ENCODE data around the gene LDB2. TPM values are rescaled to one million over a fixed set of nuclear protein-coding genes. Genes with fewer than 3 reads are reported as not detected.

The LDB2 gene
- total and polyA plus RNA-seq, 2 of the 8 experiments (the other 6 are each of a cell fraction or from before 2014, with no cell fraction given): 57.0 to 140 TPM

DNA sequence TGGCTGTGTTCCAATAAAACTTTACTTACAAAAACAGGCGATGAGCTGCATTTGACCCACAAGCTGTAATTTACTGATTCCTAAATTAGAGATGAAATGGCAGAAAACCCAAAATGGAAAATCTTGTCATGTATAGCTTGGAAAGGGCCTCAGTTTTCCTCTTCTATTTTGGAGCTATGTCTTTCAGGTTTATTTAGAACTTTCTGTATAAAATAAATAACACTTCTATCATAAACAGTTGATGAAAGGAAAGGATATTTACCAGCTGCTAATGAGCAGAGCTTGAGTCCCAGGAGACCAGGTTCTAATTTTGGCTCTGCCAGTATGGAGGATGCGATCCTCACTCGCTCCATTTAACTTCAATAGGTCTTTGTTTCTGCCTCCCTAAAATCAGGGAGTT is 213.5 kb downstream of the LDB2 start:
- ChIA-PET CTCF (ENCODE audit: partially characterized antibody) (interaction anchor here (1.1 to 1.9 kb wide), 4 partner anchors 9 to 21 kb away, joined by 3 to 5 read pairs (median 4); no protein-coding TSS in a partner anchor), POLR2A (ENCODE audit: partially characterized antibody) (interaction anchor here (1.2 to 2.4 kb wide), 2 partner anchors 8 to 11 kb away, joined by 4 to 6 read pairs; no protein-coding TSS in a partner anchor)
- H3K18ac ChIP-seq (ENCODE audit: extremely low read depth, low read length): no peak overlapping the region
- H3K4me1 ChIP-seq (replicated peaks in 1 of 4; ENCODE audit: control insufficient read depth in 3 of 4, insufficient read depth in 4 of 4, low read length in 3 of 4): peaks cover 0 to 2% (median 0%) of the 10 kb centered on the region in 4 experiments; a peak in 2 of 7 replicates
- no peak overlapping the region for H2BK12ac ChIP-seq (ENCODE audit: low read depth, low read length)
- no peaks in the 10 kb centered on the region for H3K79me1 ChIP-seq (ENCODE audit: low read depth, low read length)
- H2BK5ac ChIP-seq (ENCODE audit: low read depth, low read length): no peak overlapping the region
- no peak for FAIRE-seq
- no peak overlapping the region for H3K4me3 ChIP-seq (ENCODE audit: extremely low read depth in 1 of 4, insufficient read depth in 2 of 4, low read depth in 3 of 4, low read length in 4 of 4)
- WGBS, 2 experiments (ENCODE audit: extremely low coverage in 1 of 2, insufficient coverage in 1 of 2, insufficient read length in 1 of 2, insufficient replicate concordance in 2 of 2, low coverage in 1 of 2, low lambda C conversion rate in 2 of 2, missing lambda C conversion rate in 1 of 2): 88% methylated on average over 3 of the region's 3 CpGs; no CpG with 5 or more reads in 1 of the 2 experiments
- H3K27ac ChIP-seq (ENCODE audit: low read depth, low read length): no peak overlapping the region
- no peak overlapping the region for H3K14ac ChIP-seq (ENCODE audit: insufficient read length)
- H3K36me3 ChIP-seq (ENCODE audit: control insufficient read depth in 2 of 4, insufficient read depth in 4 of 4, low read length in 3 of 4): no peaks in the 10 kb centered on the region
- H3K23ac ChIP-seq (ENCODE audit: insufficient read length): no peak overlapping the region
- no peaks in the 10 kb centered on the region for H3K27me3 ChIP-seq (replicated peaks in 1 of 4; ENCODE audit: control insufficient read depth in 3 of 4, extremely low read depth in 1 of 4, insufficient read depth in 3 of 4, low read length in 3 of 4)
- no peak overlapping the region for H2BK120ac ChIP-seq (replicated peaks; ENCODE audit: low read depth, low read length)
- H4K91ac ChIP-seq (replicated peaks; ENCODE audit: insufficient read length, low read length): no peak overlapping the region
- DNase-seq (ENCODE audit: low read depth in 1 of 2, low spot score in 2 of 2): no peak
- H3K56ac ChIP-seq (replicated peaks; ENCODE audit: insufficient read length, low read depth, low read length): no peak overlapping the region
- H4K5ac ChIP-seq (ENCODE audit: insufficient read length, low read depth, low read length): no peak overlapping the region
- no peaks in the 10 kb centered on the region for H4K20me1 ChIP-seq (replicated peaks in 1 of 2; ENCODE audit: control insufficient read depth in 1 of 2, insufficient read depth in 2 of 2, low read length in 2 of 2)
- H2BK15ac ChIP-seq (ENCODE audit: low read length): no peak overlapping the region
- no peaks in the 10 kb centered on the region for H3K79me2 ChIP-seq (ENCODE audit: control insufficient read depth in 1 of 2, insufficient read depth in 2 of 2, low read length in 2 of 2)
- no peaks in the 10 kb centered on the region for H3K9me3 ChIP-seq (ENCODE audit: insufficient read depth in 2 of 2, low read depth in 1 of 2, low read length in 1 of 2)
- no peak overlapping the region for H3K4ac ChIP-seq (replicated peaks; ENCODE audit: insufficient read length, low read depth, low read length)
- no peak overlapping the region for H2BK20ac ChIP-seq (ENCODE audit: low read length)
- H4K8ac ChIP-seq (ENCODE audit: extremely low read depth, insufficient read depth, low read length): no peak overlapping the region
- no peak overlapping the region for H3K9ac ChIP-seq (replicated peaks in 1 of 4; ENCODE audit: extremely low read depth in 1 of 4, low read depth in 3 of 4, low read length in 3 of 4)
- H3K23me2 ChIP-seq (ENCODE audit: low read depth, low read length): no peaks in the 10 kb centered on the region
- no peak overlapping the region for H3K4me2 ChIP-seq (ENCODE audit: insufficient read depth in 1 of 2, low read depth in 2 of 2, low read length in 2 of 2)
- H2AFZ ChIP-seq (ENCODE audit: low read length): no peak overlapping the region
- no peak overlapping the region for H2AK5ac ChIP-seq (ENCODE audit: low read depth, low read length)
- TF ChIP-seq TCF12 (IDR thresholded peaks at IDR 0.05; ENCODE audit: low read depth, low read length): no peak
- TF ChIP-seq CHD2 (IDR thresholded peaks at IDR 0.05; ENCODE audit: low read length): no peak
- no peak for TF ChIP-seq ZNF274 (IDR thresholded peaks at IDR 0.05; ENCODE audit: borderline replicate concordance, extremely low read depth, low read length)
- no peak for TF ChIP-seq CHD1 (IDR thresholded peaks at IDR 0.05; ENCODE audit: low read depth, low read length)
- TF ChIP-seq, protein P1, sequence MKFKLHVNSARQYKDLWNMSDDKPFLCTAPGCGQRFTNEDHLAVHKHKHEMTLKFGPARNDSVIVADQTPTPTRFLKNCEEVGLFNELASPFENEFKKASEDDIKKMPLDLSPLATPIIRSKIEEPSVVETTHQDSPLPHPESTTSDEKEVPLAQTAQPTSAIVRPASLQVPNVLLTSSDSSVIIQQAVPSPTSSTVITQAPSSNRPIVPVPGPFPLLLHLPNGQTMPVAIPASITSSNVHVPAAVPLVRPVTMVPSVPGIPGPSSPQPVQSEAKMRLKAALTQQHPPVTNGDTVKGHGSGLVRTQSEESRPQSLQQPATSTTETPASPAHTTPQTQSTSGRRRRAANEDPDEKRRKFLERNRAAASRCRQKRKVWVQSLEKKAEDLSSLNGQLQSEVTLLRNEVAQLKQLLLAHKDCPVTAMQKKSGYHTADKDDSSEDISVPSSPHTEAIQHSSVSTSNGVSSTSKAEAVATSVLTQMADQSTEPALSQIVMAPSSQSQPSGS (IDR thresholded peaks at IDR 0.05; ENCODE audit: low read length): no peak
- TF ChIP-seq SUZ12 (IDR thresholded peaks at IDR 0.05; ENCODE audit: low read length): no peak
- no peak for TF ChIP-seq POU5F1 (IDR thresholded peaks at IDR 0.05; ENCODE audit: low read depth, low read length)
- no peak for TF ChIP-seq CTBP2 (IDR thresholded peaks at IDR 0.05; ENCODE audit: borderline replicate concordance, insufficient read depth, insufficient read length, low read length)
- TF ChIP-seq NANOG (IDR thresholded peaks at IDR 0.05; ENCODE audit: insufficient read depth, low read depth, low read length, poor library complexity, severe bottlenecking): no peak
- no peak for TF ChIP-seq TBP (IDR thresholded peaks at IDR 0.05; ENCODE audit: low read depth, low read length)
- no peak for TF ChIP-seq SP2 (IDR thresholded peaks at IDR 0.05; ENCODE audit: low read length)
- no peak for TF ChIP-seq SIN3A (conservative IDR thresholded peaks at IDR 0.05 in 1 of 2, IDR thresholded peaks at IDR 0.05 in 1 of 2; ENCODE audit: low read depth in 1 of 2, low read length in 2 of 2)

All from H1 (cell line).